NCI-H82 treated with DMSO at 0.1 percent for 48 hours (cell line): ENCODE measurements around the gene COL25A1.
"Not testable (repeated sequence)": the region's sequence is repeated elsewhere in the genome, so short reads cannot be mapped to it uniquely, and the experiment has no call there.

ENCODE experiments used
- DNase-seq: peaks from one replicate; lab custom pipeline; 2025; ENCODE audit not compliant: unreplicated experiment; lab: John Stamatoyannopoulos, UW

Gene COL25A1

DNA sequence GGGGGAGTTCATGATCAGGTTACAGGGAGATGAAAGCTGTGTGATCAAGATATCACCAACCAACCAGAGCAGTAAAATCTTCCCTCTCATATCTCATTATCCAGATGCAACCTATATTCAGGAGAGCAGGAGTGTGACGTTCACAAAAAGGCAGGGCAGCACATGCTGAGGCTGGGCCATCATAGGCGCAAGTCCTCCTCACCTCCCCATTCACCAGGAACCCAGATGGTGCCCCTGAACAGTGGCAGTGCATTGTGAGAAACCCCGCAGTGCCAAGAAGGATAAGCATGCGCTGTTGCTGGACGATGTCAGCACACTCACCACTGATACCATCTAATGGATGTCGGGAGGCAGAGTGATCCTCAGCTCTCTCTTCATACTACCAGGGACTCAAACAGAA, 170.9 kb downstream of the COL25A1 start:
- DNase-seq, result no peak

DNA sequence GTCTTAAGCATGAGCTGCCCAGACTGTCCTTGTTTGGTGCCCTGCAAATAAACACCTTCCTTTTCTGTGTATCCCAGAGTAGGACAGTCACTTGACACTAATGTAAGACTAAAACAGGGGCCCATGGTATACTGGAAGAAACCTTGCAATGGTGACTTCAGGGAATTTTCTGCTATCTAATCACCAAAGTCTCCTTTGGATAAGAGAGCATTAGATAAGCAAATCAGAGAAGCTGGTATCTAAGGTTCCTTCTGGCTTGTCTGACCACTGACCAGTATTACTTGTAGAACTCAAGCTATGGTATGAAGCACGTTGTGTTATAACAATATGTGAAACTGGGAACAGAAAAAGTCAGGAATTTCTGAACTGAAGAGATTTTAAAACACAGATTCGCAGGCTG, 173.9 kb downstream of the COL25A1 start:
- DNase-seq, result no peak

DNA sequence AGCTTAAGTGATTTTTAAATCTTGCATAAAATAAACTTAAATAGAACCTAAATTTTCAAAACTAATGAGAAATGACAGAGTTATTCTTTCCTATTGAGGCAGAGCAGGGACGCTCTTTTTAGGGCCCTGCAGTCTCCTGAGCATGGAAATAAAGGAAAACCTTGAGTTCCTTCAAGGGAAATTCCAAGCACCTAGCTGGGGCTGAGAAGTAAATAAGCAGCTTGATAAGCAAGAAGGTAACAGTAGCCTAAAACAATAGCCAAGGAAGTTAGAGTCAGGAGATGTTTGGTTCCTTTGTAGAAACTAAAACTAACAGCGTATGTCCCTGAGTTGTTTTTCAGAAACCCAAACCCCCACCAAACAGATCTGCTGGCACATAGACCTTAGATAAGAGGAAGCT, 174.6 kb downstream of the COL25A1 start:
- DNase-seq, result no peak

DNA sequence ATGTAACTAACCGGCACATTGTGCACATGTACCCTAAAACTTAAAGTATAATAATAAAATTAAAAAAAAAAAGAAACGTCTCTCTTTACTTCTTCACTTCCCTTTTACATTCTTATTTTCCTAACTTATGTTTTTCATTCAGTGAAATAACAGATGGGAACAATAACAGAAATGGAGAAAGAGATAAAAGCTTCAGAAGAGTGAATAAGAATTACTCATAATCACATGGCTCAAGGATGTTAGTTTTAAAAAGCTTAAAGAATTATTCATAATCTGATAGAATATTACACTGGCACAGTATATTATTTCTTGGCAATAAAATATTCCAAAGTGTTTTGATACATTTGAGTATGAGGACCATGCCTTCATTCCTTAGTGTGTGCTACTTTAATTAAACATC, 175.6 kb downstream of the COL25A1 start:
- DNase-seq, result no peak

DNA sequence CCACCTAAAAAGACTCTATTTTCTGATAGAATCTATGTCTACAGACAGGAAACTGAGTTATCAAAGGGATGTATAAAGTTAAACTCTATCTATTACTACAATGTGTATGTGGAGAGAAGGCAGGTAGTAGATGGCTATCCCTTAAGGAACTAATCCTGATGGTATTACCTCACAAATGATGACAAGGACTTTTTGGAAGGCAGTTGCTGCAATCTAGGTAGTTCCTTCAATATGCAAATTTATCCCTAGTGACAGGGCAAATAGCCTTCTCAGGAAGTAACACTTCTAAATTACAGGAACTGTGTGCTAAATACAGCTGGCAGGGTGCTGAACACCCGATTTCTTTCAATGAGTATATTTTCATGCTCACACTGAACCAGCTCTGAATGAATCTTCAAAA, 177.4 kb downstream of the COL25A1 start:
- no peak for DNase-seq

DNA sequence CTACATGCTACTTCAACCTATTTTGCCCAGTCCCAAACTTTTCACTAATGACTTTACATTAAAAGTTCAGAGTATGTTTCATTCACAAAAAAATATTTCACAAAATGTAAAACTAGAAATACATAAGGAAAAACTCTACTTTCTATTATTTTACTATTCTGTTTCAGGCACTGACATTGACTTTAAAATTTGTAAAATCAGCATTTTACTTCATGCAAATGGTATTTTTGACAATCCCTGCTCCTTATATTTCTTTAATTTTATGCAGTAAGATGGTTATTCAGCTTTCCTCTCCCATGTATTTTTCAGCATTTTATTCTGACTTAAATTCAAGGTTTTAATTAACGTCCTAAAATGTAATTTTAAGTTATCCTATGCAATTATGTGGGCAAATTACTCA, 178.5 kb downstream of the COL25A1 start:
- no peak for DNase-seq

DNA sequence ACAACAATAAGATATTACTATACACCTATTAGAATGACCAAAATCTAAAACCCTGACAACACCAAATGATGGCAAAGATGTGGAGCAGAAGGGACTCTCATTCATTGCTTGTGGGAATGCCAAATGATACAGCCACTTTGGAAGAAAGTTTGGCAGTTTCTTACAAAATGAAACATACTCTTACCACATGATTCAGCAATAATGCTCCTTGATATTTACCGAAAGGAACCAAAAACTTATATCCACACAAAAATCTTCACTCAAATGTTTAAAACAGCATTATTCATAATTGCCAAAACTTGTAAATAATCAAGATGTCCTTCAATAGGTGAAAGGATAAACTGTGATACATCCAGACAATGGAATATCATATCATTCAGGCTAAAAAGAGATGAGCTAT, 180.9 kb downstream of the COL25A1 start:
- DNase-seq, result no peak

DNA sequence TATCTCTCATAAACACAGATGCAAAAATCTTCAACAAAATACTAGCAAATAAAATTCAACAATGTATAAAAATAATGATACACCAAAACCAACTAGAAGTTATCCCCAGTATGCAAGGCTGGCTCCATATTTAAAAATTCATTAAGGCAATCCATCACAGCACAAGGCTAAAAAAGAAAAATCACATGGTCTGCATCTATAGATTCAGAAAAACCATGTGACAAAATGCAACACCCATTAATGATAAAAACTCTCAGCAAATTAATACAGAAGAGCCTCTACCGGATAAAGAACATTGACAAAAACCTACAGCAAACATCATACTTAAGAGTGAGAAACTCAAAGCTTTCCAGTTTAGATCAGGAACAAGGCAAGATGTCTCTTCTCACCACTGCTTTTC, 182.6 kb downstream of the COL25A1 start:
- DNase-seq, result no peak

DNA sequence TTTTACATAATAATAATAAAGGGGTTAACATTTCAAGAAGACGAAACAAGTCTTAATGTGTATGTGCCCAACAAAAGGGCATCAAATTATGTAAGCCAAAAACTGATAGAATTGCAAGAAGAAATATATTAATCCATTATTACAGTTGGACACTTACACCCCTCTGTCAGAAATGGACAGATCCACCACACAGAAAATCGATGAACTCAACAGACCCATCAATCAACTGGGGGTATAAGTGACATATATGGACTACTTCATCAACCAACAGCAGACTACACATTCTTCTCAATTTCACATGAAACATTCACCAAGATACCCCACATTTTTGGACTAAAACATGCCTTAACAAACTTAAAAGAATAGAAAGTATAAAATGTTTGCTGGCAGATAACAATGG, 183.8 kb downstream of the COL25A1 start:
- DNase-seq, result no peak

DNA sequence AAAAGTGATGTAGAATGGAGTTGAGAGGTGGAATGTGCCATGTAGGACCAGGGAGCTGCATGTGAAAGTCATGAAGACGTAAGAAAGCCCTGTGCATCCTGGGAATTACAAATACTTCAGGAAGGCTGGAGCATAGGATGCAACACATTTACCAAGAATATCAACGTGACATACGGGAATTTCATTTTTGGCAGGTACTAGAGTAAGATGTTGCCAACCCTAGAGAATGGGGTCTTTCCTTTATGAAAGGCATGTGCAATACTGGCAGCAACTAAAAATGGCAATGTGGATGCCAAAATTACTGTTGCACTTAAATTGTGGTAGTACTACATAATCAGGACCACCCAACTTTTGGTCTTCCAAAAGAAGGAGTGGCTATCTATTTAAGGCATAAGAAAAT, 188.0 kb downstream of the COL25A1 start:
- DNase-seq, result no peak

DNA sequence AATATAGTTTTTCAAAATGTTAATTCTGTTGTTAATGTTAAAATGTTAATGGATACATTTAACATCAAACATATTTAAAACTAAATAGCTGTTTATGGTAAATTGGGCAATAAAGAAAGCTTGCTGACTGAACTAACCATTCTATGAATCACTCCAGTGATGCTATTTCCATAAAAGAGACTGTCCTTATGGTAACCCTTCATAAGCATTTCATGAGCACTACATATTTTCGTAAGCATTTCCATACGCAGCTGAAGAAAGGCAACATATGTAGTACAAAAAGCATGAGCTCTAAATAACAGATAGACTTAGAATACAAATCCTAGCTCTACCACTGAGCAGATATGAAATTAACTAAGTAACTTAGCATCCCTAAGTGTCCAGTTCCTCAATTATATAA, 188.9 kb downstream of the COL25A1 start:
- no peak for DNase-seq

DNA sequence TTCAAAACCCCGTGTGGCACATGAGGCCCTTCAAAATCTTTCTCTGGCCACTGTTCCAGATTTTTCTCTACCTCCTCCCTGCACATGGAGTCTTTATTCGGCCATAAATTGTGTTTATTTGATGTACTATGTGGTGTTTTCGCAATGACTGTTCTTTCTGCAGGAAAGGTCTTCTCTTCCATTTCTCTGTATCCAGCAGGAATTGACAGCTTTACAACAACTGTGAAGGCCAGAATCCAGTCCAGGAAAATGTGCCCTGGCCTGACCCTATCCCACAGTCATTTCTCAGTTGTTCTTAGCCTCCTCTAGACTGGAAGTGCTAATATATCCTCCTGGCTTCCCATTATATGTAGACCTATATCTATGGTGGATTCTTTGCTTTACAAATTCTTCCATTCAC, 191.4 kb downstream of the COL25A1 start:
- no peak for DNase-seq

DNA sequence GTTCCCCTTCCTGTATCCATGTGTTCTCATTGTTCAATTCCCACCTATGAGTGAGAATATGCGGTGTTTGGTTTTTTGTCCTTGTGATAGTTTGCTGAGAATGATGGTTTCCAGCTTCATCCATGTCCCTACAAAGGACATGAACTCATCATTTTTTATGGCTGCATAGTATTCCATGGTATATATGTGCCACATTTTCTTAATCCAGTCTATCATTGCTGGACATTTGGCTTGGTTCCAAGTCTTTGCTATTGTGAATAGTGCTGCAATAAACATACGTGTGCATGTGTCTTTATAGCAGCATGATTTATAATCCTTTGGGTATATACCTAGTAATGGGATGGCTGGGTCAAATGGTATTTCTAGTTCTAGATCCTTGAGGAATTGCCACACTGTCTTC, 194.2 kb downstream of the COL25A1 start:
- not testable (repeated sequence) for DNase-seq

DNA sequence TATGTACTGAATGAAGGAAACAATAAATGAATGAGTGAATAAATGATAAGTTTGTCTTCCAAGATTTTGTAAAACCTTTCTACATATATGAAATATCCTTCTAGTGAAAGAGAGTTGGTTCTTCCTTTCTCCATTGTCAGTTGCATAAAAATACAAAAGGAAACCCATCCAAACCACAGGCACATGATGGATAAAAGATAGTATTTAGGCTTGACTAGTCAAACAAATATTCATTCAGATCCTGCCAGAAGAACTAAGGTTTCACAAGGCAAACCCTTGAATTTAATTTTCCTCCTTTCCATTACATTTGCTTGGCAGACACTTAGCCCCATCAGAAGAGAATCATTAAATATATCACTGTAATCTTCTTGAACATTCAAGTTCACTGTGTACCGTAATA, 208.4 kb downstream of the COL25A1 start:
- DNase-seq, result no peak

DNA sequence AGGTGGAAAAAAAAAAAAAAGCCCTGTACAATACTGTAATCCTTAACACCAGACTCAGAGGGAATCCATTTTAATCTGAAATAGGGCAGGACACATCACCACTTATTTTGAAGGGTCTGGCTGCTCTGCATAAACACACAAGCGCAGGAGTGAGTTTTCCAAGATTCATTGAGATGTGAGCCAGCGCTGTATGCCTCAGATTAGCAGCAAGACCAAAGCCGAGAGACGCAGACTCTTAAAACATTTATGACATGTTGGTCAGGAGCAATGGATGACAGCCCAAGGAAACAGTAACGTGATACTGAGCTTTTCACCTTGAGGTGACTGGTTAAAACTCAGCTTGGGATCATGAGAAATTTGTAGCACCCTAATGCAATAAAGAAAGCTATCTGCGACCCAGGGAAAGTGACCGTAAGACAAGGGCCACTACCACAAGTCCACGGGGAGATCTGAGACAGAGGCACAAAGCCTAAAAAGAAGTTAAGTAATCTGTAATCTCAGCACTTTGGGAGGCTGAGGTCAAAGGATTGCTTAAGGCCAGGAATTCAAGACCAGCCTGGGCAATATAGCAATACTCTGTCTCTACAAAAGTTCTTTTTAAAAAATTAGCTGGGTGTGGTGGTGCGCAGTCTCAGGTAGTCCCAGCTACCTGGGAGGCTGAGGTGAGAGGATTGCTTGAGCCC, 210.6 kb downstream of the COL25A1 start:
- no peak for DNase-seq

DNA sequence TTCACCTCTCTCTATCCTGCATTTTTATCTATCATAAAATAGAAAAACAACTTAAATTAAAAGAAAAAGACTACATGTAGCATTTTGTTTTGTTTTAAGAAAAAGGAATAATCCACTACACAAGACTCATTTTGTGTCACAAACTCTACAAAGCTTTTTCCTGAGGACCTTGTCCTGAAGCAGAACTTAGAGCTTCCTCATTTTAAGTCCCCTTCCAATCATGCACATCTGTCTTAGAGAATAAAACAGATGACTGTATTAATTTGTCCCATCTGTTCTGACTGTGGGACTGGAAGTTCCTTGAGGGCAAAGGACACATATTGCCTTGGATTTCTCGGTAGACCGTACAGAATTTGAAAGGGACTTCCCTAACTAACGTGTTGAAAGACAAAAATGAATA, 218.5 kb downstream of the COL25A1 start:
- no peak for DNase-seq

DNA sequence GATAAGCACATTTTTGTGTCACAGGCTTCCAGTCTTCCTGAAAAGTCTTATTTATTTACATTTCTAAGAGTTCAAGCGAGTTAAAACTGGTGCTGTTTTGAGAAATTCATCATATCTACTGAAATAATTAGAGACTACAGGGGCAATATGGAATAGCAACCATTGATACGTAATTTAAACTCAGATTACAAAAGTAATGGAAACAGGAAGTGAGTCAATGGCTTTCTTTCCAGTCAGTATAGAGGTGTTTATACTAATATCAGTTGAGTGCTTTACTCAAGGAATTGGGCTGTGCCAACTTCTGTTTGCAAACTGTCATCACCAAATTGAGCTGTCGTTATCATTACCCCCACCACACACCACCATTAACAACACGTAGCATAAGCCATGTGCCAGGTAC, 222.7 kb downstream of the COL25A1 start:
- no peak for DNase-seq

DNA sequence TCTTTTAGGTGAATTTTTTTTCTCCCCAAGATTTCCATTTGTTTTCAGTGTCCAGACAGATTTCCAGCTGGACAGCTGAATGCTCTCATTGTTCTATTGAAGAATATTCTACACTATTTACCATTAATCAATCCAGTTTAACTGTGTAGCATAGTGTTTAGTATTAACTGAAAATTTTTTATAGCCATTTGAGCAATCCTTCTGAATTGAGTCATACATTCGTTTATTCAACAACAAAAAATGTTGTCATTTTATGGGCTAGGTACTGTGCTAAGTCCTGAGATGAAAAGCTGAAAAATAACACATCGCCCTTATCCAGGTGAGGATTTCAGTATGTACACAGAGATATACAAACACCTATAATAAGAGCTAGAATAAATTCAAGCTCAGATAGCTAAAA, 223.3 kb downstream of the COL25A1 start:
- no peak for DNase-seq

DNA sequence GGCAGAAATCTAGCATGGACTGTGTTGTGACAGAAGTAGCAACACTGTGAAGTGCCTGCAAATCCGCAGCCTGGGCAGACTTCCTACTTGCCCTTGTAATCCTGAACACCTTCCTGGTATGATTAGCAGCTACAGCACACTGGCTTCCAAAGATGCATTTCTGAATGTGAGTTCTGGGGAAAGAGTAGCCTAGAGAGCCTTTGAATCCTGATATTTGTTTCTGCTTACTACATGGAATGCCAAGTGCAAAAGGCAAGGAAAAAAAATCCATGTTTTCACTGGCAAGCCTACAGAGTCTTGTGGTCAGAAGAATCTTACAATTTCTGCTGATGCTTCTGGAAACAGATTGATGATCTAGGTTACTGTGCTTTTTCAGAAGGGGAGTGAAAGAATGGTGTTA, 223.7 kb downstream of the COL25A1 start:
- no peak for DNase-seq

DNA sequence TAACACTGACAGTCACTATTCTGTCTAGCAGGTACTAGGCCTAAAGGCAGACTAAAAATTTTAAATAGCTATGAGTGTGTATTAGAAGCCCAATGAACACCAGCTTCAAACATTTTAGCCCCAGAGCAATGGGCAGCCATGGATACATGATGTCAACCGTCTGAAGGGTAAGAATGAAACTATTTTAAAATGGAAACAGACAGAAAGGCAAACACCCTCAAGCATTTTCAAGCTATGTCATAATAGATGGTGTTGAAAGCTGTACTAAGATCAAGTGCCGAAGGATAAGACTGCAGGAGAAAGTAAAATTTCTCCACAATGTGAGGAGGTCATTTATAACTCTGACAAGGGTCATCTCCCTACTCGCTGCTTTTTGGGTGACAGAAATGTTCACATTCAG, 225.0 kb downstream of the COL25A1 start:
- DNase-seq, result no peak

DNA sequence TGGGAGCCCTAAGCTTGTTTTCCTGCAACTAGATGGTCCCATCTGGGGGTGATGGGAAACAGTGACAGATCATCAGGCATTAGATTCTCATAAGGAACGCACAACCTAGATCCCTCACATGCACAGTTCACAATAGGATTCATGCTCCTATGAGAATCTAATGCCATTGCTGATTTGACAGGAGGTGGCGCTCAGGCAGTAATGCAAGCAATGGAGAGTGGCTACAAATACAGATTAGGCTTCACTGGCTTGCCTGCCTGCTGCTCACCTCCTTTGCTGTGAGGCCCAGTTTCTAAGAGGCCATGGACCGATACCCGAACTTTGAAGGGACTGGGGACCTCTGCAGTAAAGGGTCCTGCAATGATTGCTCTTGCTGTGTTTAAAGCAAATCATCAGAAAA, 225.7 kb downstream of the COL25A1 start:
- not testable (repeated sequence) for DNase-seq

DNA sequence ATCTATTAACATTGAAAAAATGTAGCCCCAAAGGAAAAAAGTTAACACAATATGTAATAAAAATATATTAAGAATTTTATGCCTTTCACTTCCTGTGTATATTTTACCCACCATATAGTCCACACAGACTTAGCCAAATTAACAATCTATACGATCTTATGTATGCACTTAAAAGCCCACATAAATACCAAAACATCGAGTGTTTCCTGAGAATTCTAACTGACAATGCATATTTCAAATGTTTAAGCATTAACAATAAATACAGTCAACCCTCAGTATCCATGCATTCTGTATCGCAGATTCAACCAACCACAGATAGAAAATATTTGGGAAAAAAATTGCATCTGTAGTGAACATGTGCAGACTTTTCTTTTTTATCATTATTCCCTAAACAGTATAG, 226.8 kb downstream of the COL25A1 start:
- no peak for DNase-seq

DNA sequence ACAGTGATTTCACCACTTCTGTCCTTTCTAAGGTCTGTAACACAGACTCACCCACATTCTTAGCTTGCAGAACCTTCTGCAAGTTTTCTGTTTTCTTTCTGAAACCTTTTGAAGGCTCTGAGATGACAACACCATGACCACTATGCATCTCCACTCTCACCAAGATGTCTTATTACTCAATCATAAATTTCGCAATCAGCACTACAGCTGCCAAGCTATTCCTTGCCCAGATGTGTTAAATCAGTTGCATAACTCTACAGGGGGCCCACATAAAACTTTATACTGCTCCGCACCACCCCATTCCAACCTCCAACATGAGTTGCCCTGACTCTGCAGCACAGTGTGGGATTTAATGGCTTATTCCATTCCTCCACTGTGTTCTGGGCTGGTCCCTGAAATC, 229.9 kb downstream of the COL25A1 start:
- DNase-seq, result no peak

DNA sequence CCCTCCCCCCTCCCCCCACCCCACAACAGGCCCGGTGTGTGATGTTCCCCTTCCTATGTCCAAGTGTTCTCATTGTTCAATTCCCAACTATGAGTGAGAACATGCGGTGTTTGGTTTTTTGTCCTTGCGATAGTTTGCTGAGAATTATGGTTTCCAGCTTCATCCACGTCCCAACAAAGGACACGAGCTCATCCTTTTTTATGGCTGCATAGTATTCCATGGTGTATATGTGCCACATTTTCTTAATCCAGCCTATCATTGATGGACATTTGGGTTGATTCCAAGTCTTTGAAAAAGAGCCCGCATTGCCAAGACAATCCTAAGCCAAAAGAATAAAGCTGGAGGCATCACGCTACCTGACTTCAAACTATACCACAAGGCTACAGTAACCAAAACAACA, 231.8 kb downstream of the COL25A1 start:
- not testable (repeated sequence) for DNase-seq
